ENCODE measurements around the gene NMNAT2.
A peak's percentile ranks its signal among the peaks of the same experiment; 100 is the strongest.
"Not testable (repeated sequence)": the region's sequence is repeated elsewhere in the genome, so short reads cannot be mapped to it uniquely, and the experiment has no call there.

NMNAT2 gene

GRCh38 chr1:183267646-183268431 is 150.3 kb downstream of the NMNAT2 start:
- no peak for DNase-seq

- DNase-seq, result peak in 15 of 56 donors; percentile 2 to 58 (median 14)
These were observed 154.1 kb downstream of the NMNAT2 start for GRCh38 chr1:183263886-183264602.

- no peak for DNase-seq
These were observed 155.5 kb downstream of the NMNAT2 start for GRCh38 chr1:183262628-183263200.

GRCh38 chr1:183259924-183260323 is 158.3 kb downstream of the NMNAT2 start:
- DNase-seq, result no peak

- DNase-seq, result no peak
These were observed 163.1 kb downstream of the NMNAT2 start for GRCh38 chr1:183255073-183255472.

GRCh38 chr1:183251959-183252450 is 166.2 kb downstream of the NMNAT2 start:
- no peak for DNase-seq

GRCh38 chr1:183251101-183251958 is 166.8 kb downstream of the NMNAT2 start:
- no peak for DNase-seq

- no peak for DNase-seq
These were observed 168.2 kb downstream of the NMNAT2 start for GRCh38 chr1:183249941-183250452.

GRCh38 chr1:183248989-183249691 is 169.0 kb downstream of the NMNAT2 start:
- DNase-seq, result no peak

- no peak for DNase-seq
These were observed 170.2 kb downstream of the NMNAT2 start for GRCh38 chr1:183247931-183248330.

GRCh38 chr1:183247484-183247883 is 170.7 kb downstream of the NMNAT2 start:
- DNase-seq, result no peak

- DNase-seq, result no peak
These were observed 171.1 kb downstream of the NMNAT2 start for GRCh38 chr1:183247066-183247465.

- DNase-seq, result no peak
These were observed 171.7 kb downstream of the NMNAT2 start for GRCh38 chr1:183246436-183246835.

GRCh38 chr1:183245357-183245756 is 172.8 kb downstream of the NMNAT2 start:
- no peak for DNase-seq

- no peak for DNase-seq
These were observed 173.7 kb downstream of the NMNAT2 start for GRCh38 chr1:183244466-183244865.

- DNase-seq, result no peak
These were observed 174.8 kb downstream of the NMNAT2 start for GRCh38 chr1:183243161-183244050.

- DNase-seq, result no peak
These were observed 175.6 kb downstream of the NMNAT2 start for GRCh38 chr1:183242556-183242955.

- DNase-seq, result no peak
These were observed 176.7 kb downstream of the NMNAT2 start for GRCh38 chr1:183241471-183241870.

GRCh38 chr1:183240853-183241252 is 177.3 kb downstream of the NMNAT2 start:
- DNase-seq, result not testable (repeated sequence)

GRCh38 chr1:183240526-183240825 is 177.7 kb downstream of the NMNAT2 start:
- no peak for DNase-seq

Measured in amygdala (tissue), 56 donors.